Endothelial cell (in vitro differentiated cells): ENCODE measurements around the gene TEAD1. TPM values are rescaled to one million over a fixed set of nuclear protein-coding genes. Genes with fewer than 3 reads are reported as not detected.

ENCODE experiments used
- DNase-seq: peaks from one replicate; pipeline ENCODE4 v3.0.0; 2021; ENCODE audit warnings: low spot score
- H3K27ac Mint-ChIP-seq: one replicate; pipeline ENCODE4 v1.8.0; 2021; ENCODE audit warnings: mixed read lengths, inconsistent platforms; ENCODE audit not compliant: unreplicated experiment
- H3K27me3 Mint-ChIP-seq: one replicate; pipeline ENCODE4 v1.8.0; 2021; ENCODE audit warnings: mild to moderate bottlenecking, moderate library complexity, mixed read lengths, inconsistent platforms; ENCODE audit not compliant: unreplicated experiment
- H3K36me3 Mint-ChIP-seq: one replicate; pipeline ENCODE4 v1.8.0; 2021; ENCODE audit warnings: mild to moderate bottlenecking, low read depth, mixed read lengths, inconsistent platforms; ENCODE audit not compliant: unreplicated experiment
- H3K4me1 Mint-ChIP-seq: one replicate; pipeline ENCODE4 v1.8.0; 2021; ENCODE audit warnings: mild to moderate bottlenecking, mixed read lengths, inconsistent platforms; ENCODE audit not compliant: unreplicated experiment
- H3K4me3 Mint-ChIP-seq: one replicate; pipeline ENCODE4 v1.8.0; 2021; ENCODE audit warnings: mild to moderate bottlenecking, mixed read lengths, inconsistent platforms; ENCODE audit not compliant: unreplicated experiment
- H3K9me3 Mint-ChIP-seq: one replicate; pipeline ENCODE4 v1.8.0; 2021; ENCODE audit warnings: mixed read lengths, inconsistent platforms; ENCODE audit not compliant: unreplicated experiment
- total RNA-seq: library from RNA; stranded (reverse); fragmentation: NEBNext Ultra II Directional; extraction: Animal tissue kit (Norgen Biotek cat#: 25700); gene quantifications from one replicate; pipeline ENCODE4 v1.2.1, GENCODE V29; 2021; ENCODE audit not compliant: unreplicated experiment
- TF ChIP-seq, protein P1 (sequence below): fragments of 200-600 bp; sonication (generic); IDR thresholded peaks from one replicate; pipeline ENCODE4 v1.5.0; 2021; ENCODE audit warnings: antibody characterized with exemption; ENCODE audit not compliant: unreplicated experiment

The TEAD1 gene
- total RNA-seq, 1 donor from 2014 or later = 54.4 TPM

DNA sequence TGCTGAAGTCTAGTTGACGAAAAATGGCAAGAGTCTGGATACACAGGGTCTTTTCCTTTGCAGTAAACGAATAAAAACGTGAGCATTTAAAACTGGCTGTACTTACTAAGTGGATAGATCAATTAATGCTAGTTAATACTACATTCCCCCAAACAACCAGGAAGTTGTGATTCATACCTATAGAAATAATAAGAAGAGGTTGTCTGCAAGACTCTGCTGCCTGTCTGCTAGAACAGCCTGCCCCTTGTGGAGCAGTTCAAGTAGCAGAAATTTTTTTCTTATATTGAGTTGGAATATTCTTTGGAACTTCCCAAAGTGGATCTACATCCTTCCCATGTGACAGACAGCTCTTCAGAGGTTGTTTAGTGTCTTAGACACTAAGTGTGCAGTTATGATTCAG lies 86.8 kb downstream of the TEAD1 start:
- no peak for DNase-seq
- TF ChIP-seq, protein P1, sequence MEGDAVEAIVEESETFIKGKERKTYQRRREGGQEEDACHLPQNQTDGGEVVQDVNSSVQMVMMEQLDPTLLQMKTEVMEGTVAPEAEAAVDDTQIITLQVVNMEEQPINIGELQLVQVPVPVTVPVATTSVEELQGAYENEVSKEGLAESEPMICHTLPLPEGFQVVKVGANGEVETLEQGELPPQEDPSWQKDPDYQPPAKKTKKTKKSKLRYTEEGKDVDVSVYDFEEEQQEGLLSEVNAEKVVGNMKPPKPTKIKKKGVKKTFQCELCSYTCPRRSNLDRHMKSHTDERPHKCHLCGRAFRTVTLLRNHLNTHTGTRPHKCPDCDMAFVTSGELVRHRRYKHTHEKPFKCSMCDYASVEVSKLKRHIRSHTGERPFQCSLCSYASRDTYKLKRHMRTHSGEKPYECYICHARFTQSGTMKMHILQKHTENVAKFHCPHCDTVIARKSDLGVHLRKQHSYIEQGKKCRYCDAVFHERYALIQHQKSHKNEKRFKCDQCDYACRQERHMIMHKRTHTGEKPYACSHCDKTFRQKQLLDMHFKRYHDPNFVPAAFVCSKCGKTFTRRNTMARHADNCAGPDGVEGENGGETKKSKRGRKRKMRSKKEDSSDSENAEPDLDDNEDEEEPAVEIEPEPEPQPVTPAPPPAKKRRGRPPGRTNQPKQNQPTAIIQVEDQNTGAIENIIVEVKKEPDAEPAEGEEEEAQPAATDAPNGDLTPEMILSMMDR = no peak
- no peaks in the 10 kb centered on the region for H3K27me3 Mint-ChIP-seq
- H3K36me3 Mint-ChIP-seq = peaks cover 10% of the 10 kb centered on the region
- no peak overlapping the region for H3K27ac Mint-ChIP-seq
- no peak overlapping the region for H3K4me3 Mint-ChIP-seq
- no peaks in the 10 kb centered on the region for H3K9me3 Mint-ChIP-seq
- H3K4me1 Mint-ChIP-seq = peaks cover 16% of the 10 kb centered on the region

- DNase-seq = no peak
- TF ChIP-seq, protein P1 = no peak
- Mint-ChIP-seq H3K4me1 (peaks cover 8% of the 10 kb centered on the region), H3K9me3 (no peaks in the 10 kb centered on the region), H3K36me3 (peaks cover 15% of the 10 kb centered on the region), H3K27ac (peak overlapping the region; percentile 78), H3K4me3 (no peak overlapping the region), H3K27me3 (no peaks in the 10 kb centered on the region)
Observed at GRCh38 chr11:12762278-12762677, 88.1 kb downstream of the TEAD1 start.

- TF ChIP-seq, protein P1 = no peak
- Mint-ChIP-seq H3K4me1 (peaks cover 13% of the 10 kb centered on the region), H3K9me3 (no peaks in the 10 kb centered on the region), H3K27ac (no peak overlapping the region), H3K36me3 (peaks cover 15% of the 10 kb centered on the region), H3K4me3 (no peak overlapping the region), H3K27me3 (no peaks in the 10 kb centered on the region)
- DNase-seq = no peak
Observed at GRCh38 chr11:12762696-12763324, 88.6 kb downstream of the TEAD1 start.

DNA sequence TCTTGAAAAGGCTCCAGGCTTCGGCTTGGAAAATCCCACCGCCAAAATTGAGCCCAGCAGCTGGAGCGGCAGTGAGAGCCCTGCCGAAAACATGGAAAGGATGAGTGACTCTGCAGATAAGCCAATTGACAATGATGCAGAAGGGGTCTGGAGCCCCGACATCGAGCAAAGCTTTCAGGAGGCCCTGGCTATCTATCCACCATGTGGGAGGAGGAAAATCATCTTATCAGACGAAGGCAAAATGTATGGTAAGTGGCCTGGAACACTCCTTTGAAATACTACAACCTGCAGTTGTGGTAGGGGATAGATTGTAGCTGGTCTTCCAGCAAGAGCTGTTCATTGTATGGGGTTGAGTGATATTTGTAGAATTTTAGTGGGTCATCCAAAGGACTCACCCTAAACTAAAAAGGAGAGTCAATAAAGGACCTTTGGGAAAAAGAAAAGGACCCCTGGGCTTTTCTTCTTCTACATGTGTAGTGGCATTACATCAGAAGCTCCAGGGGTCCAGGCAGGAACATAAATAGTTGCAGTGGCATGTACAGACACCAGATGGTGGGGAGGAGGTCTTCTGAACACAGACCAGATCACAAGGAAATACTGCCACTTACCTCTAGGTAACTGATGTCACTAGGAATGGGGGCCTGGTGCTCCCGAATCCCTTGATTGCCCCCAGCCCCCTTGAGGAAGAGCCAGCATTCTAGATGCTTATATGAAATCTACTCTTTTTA lies 90.1 kb downstream of the TEAD1 start:
- TF ChIP-seq, protein P1 = no peak
- H3K4me3 Mint-ChIP-seq = no peak overlapping the region
- no peak overlapping the region for H3K27ac Mint-ChIP-seq
- no peaks in the 10 kb centered on the region for H3K27me3 Mint-ChIP-seq
- H3K4me1 Mint-ChIP-seq = peaks cover 25% of the 10 kb centered on the region
- no peaks in the 10 kb centered on the region for H3K9me3 Mint-ChIP-seq
- H3K36me3 Mint-ChIP-seq = peaks cover 19% of the 10 kb centered on the region
- DNase-seq = no peak

DNA sequence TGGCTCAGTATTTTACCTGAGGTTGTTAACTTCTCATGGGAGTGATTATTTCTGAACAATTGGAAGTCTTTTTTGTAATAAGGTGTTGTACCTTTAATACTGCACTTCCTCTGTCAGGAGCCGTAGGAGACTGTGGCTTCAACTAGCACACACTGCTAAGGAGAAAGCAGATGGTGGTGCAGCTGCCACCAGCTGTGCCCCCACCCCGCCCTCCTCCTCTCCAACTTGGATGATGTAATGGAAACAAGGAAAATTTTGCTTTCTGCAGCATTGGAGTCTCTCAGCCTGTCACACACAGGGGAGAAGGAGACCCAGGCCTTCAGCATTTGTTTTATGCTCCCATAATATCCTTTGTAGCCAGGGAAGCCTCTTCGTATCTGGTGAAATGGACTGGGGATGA lies 91.2 kb downstream of the TEAD1 start:
- TF ChIP-seq, protein P1 = no peak
- H3K27me3 Mint-ChIP-seq = no peaks in the 10 kb centered on the region
- H3K9me3 Mint-ChIP-seq = no peaks in the 10 kb centered on the region
- no peak for DNase-seq
- H3K27ac Mint-ChIP-seq = no peak overlapping the region
- H3K4me1 Mint-ChIP-seq = peaks cover 25% of the 10 kb centered on the region
- no peak overlapping the region for H3K4me3 Mint-ChIP-seq
- peaks cover 19% of the 10 kb centered on the region for H3K36me3 Mint-ChIP-seq
